SK-N-SH (cell line): Measurements from ENCODE around the gene GRK5. TPM values are rescaled to one million over a fixed set of nuclear protein-coding genes. Genes with fewer than 3 reads are reported as not detected.

ENCODE experiments used
- CHD2 ChIP-seq: fragments of 150-350 bp; IDR thresholded peaks from 2 replicates; pipeline ENCODE4 v1.6.1; 2018; ENCODE audit warnings: low read length; ENCODE audit not compliant: partially characterized antibody
- ELF1 ChIP-seq: IDR thresholded peaks from 2 replicates; pipeline ENCODE4 v1.4.0; 2012
- EP300 ChIP-seq, 2 experiments: IDR thresholded peaks; 2 replicates each; pipeline versions ENCODE4 v1.4.0 to v1.6.1; 2012; ENCODE audit warnings: borderline replicate concordance in 1 of 2, low read depth in 1 of 2, low read length in 1 of 2
- FOSL2 ChIP-seq: IDR thresholded peaks from 2 replicates; pipeline ENCODE4 v1.4.0; 2012; ENCODE audit warnings: low read depth, mild to moderate bottlenecking, moderate library complexity, borderline replicate concordance
- FOXJ3 ChIP-seq: sonication (generic); formaldehyde crosslinking; IDR thresholded peaks from 2 replicates; pipeline ENCODE4 v1.5.1; 2020; ENCODE audit warnings: mild to moderate bottlenecking, missing genetic modification reagents
- FOXM1 ChIP-seq: IDR thresholded peaks from 2 replicates; pipeline ENCODE4 v1.4.0; 2012; ENCODE audit warnings: low read depth, mild to moderate bottlenecking
- GABPA ChIP-seq: IDR thresholded peaks from 2 replicates; pipeline ENCODE4 v1.4.0; 2012; ENCODE audit warnings: low read depth, mild to moderate bottlenecking
- GATA2 ChIP-seq: sonication (generic); formaldehyde crosslinking; IDR thresholded peaks from 2 replicates; pipeline ENCODE4 v1.5.0; 2020; ENCODE audit warnings: mild to moderate bottlenecking, missing genetic modification reagents
- IRF3 ChIP-seq: fragments of 150-350 bp; IDR thresholded peaks from 2 replicates; pipeline ENCODE4 v1.6.1; 2016; ENCODE audit warnings: mild to moderate bottlenecking, low read depth, low read length
- JUND ChIP-seq: IDR thresholded peaks from 2 replicates; pipeline ENCODE4 v1.4.0; 2012
- MXI1 ChIP-seq: IDR thresholded peaks from 2 replicates; pipeline ENCODE4 v1.6.1; 2012; ENCODE audit warnings: mild to moderate bottlenecking, low read depth, low read length, improper control_type of control experiment
- NFIC ChIP-seq: IDR thresholded peaks from 2 replicates; pipeline ENCODE4 v1.4.0; 2012; ENCODE audit warnings: borderline replicate concordance
- NRF1 ChIP-seq: IDR thresholded peaks from 2 replicates; pipeline ENCODE4 v1.6.1; 2012; ENCODE audit warnings: low read depth, mild to moderate bottlenecking, low read length
- POLR2AphosphoS5 ChIP-seq: IDR thresholded peaks from 2 replicates; pipeline ENCODE4 v1.6.1; 2012; ENCODE audit warnings: low read depth, low read length
- RAD21 ChIP-seq: IDR thresholded peaks from 2 replicates; pipeline ENCODE4 v1.6.1; 2012; ENCODE audit warnings: mild to moderate bottlenecking, low read length
- RCOR1 ChIP-seq: fragments of 150-350 bp; IDR thresholded peaks from 2 replicates; pipeline ENCODE4 v1.6.1; 2017; ENCODE audit warnings: antibody characterized with exemption, low read length
- RFX5 ChIP-seq: IDR thresholded peaks from 2 replicates; pipeline ENCODE4 v1.6.1; 2012; ENCODE audit warnings: mild to moderate bottlenecking, improper control_type of control experiment, low read length
- RXRA ChIP-seq: IDR thresholded peaks from 2 replicates; pipeline ENCODE4 v1.4.0; 2012; ENCODE audit warnings: low read depth, mild to moderate bottlenecking, borderline replicate concordance
- SIN3A ChIP-seq: IDR thresholded peaks from 2 replicates; pipeline ENCODE4 v1.6.1; 2012; ENCODE audit warnings: low read depth, mild to moderate bottlenecking, low read length, moderate library complexity, borderline replicate concordance
- SMC3 ChIP-seq: IDR thresholded peaks from 2 replicates; pipeline ENCODE4 v1.6.1; 2012; ENCODE audit warnings: low read depth, low read length, improper control_type of control experiment
- TAF1 ChIP-seq: IDR thresholded peaks from 2 replicates; pipeline ENCODE4 v1.6.1; 2012; ENCODE audit warnings: low read depth, mild to moderate bottlenecking, low read length, moderate library complexity, borderline replicate concordance
- TCF12 ChIP-seq: IDR thresholded peaks from 2 replicates; pipeline ENCODE4 v1.4.0; 2012
- TEAD4 ChIP-seq: IDR thresholded peaks from 2 replicates; pipeline ENCODE4 v1.4.0; 2012; ENCODE audit warnings: mild to moderate bottlenecking, borderline replicate concordance; ENCODE audit not compliant: insufficient read depth
- YY1 ChIP-seq: IDR thresholded peaks from 2 replicates; pipeline ENCODE4 v1.4.0; 2012; ENCODE audit warnings: low read depth, mild to moderate bottlenecking
- ZBTB33 ChIP-seq: IDR thresholded peaks from 2 replicates; pipeline ENCODE4 v1.4.0; 2012; ENCODE audit warnings: low read depth, borderline replicate concordance
- polyA plus RNA-seq, 3 experiments: library from polyadenylated mRNA; depleted of rRNA; stranded (reverse); fragments of >200 nt; gene quantifications; 2 replicates each; pipeline ENCODE4 v1.2.3, GENCODE V29; 2012
- TF ChIP-seq, protein P1 (sequence below): fragments of 200-600 bp; sonication (generic); IDR thresholded peaks from 2 replicates; pipeline ENCODE4 v1.6.1; 2017; ENCODE audit warnings: antibody characterized with exemption, mild to moderate bottlenecking, moderate library complexity
- TF ChIP-seq, protein P2 (sequence below): fragments of 150-350 bp; IDR thresholded peaks from 2 replicates; pipeline ENCODE4 v1.6.1; 2017; ENCODE audit warnings: antibody characterized with exemption, low read length, low read depth, borderline replicate concordance

GRK5 gene
- polyA plus RNA-seq, 1 of the 3 experiments (the other 2 are of a cell fraction): 12.1 TPM

DNA sequence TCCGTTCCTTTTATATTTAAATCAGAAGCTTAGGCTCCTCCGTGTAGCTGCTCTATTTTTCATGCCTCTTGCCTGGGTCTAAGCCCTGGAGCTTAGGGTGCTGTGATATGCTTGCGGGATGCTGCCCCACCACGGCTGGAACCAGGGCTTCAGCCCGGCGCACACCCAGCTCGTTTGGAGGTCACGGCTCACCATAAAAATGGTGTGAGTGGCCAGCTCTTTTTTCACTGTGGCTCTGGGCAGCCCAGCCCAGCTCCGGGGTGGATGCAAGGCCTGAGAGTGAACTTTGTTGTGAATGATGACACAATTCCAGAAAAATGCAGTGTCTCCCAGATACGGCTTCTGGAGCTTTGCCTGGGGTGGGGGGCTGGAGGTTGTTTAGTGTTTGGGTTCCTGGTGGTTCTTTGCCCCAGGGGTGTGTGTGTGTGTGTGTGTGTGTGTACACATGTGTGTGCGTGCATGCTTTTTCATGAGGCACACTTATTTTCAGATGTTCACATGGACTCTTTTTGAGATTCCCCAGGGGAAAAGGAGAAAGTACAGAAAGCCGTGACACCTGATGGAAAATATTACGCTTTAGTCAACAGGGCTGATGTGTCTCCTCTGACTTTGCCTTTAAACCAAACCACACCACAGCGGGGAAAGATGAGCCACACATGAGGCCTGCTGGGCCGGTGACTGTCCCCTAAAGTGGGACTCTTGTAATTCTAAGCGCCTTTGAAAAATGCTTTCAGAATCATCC, 46.2 kb downstream of the GRK5 start (continued):
- no peak for TF ChIP-seq ZBTB33
- no peak for TF ChIP-seq IRF3
- no peak for TF ChIP-seq ELF1
- TF ChIP-seq SIN3A: 0 out of 2 replicates have a peak, but pooled peaks have one; percentile 33
- TF ChIP-seq, protein P1, sequence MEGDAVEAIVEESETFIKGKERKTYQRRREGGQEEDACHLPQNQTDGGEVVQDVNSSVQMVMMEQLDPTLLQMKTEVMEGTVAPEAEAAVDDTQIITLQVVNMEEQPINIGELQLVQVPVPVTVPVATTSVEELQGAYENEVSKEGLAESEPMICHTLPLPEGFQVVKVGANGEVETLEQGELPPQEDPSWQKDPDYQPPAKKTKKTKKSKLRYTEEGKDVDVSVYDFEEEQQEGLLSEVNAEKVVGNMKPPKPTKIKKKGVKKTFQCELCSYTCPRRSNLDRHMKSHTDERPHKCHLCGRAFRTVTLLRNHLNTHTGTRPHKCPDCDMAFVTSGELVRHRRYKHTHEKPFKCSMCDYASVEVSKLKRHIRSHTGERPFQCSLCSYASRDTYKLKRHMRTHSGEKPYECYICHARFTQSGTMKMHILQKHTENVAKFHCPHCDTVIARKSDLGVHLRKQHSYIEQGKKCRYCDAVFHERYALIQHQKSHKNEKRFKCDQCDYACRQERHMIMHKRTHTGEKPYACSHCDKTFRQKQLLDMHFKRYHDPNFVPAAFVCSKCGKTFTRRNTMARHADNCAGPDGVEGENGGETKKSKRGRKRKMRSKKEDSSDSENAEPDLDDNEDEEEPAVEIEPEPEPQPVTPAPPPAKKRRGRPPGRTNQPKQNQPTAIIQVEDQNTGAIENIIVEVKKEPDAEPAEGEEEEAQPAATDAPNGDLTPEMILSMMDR: no peak; the same call in 1 of the 2 replicates
- TF ChIP-seq FOXM1: peak; percentile 60; the same call in 1 of the 2 replicates
- peak; percentile 9; the same call in 1 of the 2 replicates for TF ChIP-seq POLR2AphosphoS5
- peak; percentile 79 for TF ChIP-seq NFIC
- no peak for TF ChIP-seq YY1
- TF ChIP-seq, protein P2, sequence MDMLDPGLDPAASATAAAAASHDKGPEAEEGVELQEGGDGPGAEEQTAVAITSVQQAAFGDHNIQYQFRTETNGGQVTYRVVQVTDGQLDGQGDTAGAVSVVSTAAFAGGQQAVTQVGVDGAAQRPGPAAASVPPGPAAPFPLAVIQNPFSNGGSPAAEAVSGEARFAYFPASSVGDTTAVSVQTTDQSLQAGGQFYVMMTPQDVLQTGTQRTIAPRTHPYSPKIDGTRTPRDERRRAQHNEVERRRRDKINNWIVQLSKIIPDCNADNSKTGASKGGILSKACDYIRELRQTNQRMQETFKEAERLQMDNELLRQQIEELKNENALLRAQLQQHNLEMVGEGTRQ: no peak
- peak; percentile 80 for TF ChIP-seq TCF12
- no peak for TF ChIP-seq NRF1
- no peak for TF ChIP-seq RCOR1
- no peak for TF ChIP-seq GABPA
- no peak for TF ChIP-seq CHD2
- peak; percentile 93 for TF ChIP-seq JUND
- TF ChIP-seq RXRA: peak; percentile 97
- peak; percentile 52; the same call in 1 of the 2 replicates for TF ChIP-seq TAF1
- TF ChIP-seq RFX5: no peak
- peak; percentile 57; the same call in 1 of the 2 replicates for TF ChIP-seq TEAD4
- TF ChIP-seq GATA2 (CRISPR knock-in tag): no peak
- no peak for TF ChIP-seq RAD21
- TF ChIP-seq FOXJ3 (CRISPR knock-in tag): no peak
- peak in 1 of 2 experiments; percentile 77; a peak in 2 of 4 replicates for TF ChIP-seq EP300 (IDR thresholded peaks at IDR 0.05; ENCODE audit: borderline replicate concordance in 1 of 2, low read depth in 1 of 2, low read length in 1 of 2)
- TF ChIP-seq MXI1: no peak
- TF ChIP-seq FOSL2: peak; percentile 84
- peak; percentile 17 for TF ChIP-seq SMC3
